H1 (cell line): ENCODE measurements around the gene MASP1. TPM values are rescaled to one million over a fixed set of nuclear protein-coding genes. Genes with fewer than 3 reads are reported as not detected.

ENCODE experiments used
- BACH1 ChIP-seq: IDR thresholded peaks from 2 replicates; pipeline ENCODE4 v1.6.1; 2012; ENCODE audit warnings: low read length, improper control_type of control experiment
- CBX5 ChIP-seq: fragments of 300-800, 300-1000 bp; sonication (generic); IDR thresholded peaks from 2 replicates; pipeline ENCODE4 v1.7.1; 2016; ENCODE audit warnings: antibody characterized with exemption, low read length, low read depth
- CEBPB ChIP-seq: IDR thresholded peaks from 2 replicates; pipeline ENCODE4 v1.6.1; 2012; ENCODE audit warnings: low read depth, low read length
- CHD2 ChIP-seq: IDR thresholded peaks from 2 replicates; pipeline ENCODE4 v1.6.1; 2012; ENCODE audit warnings: low read length, improper control_type of control experiment
- CTBP2 ChIP-seq: IDR thresholded peaks from 2 replicates; pipeline ENCODE4 v1.7.0; 2011; ENCODE audit warnings: borderline replicate concordance, mild to moderate bottlenecking, moderate library complexity, mixed read lengths, low read length; ENCODE audit not compliant: insufficient read depth, insufficient read length
- E2F6 ChIP-seq: IDR thresholded peaks from 2 replicates; pipeline ENCODE4 v1.6.1; 2012; ENCODE audit warnings: inconsistent platforms
- EGR1 ChIP-seq: IDR thresholded peaks from 2 replicates; pipeline ENCODE4 v1.6.1; 2011; ENCODE audit warnings: low read depth, low read length, borderline replicate concordance
- EZH2 ChIP-seq: fragments of 200-600 bp; sonication (generic); IDR thresholded peaks from 2 replicates; pipeline ENCODE4 v1.7.1; 2012; ENCODE audit warnings: low read depth, mild to moderate bottlenecking, moderate library complexity, low read length, inconsistent platforms; ENCODE audit not compliant: severe bottlenecking
- GABPA ChIP-seq: IDR thresholded peaks from 2 replicates; pipeline ENCODE4 v1.6.1; 2011; ENCODE audit warnings: mild to moderate bottlenecking, low read length, moderate library complexity, borderline replicate concordance; ENCODE audit not compliant: insufficient read depth
- HDAC2 ChIP-seq, 2 experiments: fragments of 300-600 bp in 1 of 2; sonication (generic) in 1 of 2; IDR thresholded peaks; 2 replicates each; pipeline ENCODE4 v1.6.1; 2011 to 2012; ENCODE audit warnings: low read depth in 2 of 2, low read length in 2 of 2, mild to moderate bottlenecking in 2 of 2, moderate library complexity in 2 of 2, borderline replicate concordance in 1 of 2, inconsistent platforms in 1 of 2
- KDM5A ChIP-seq: fragments of 200-600 bp; IDR thresholded peaks from 2 replicates; pipeline ENCODE4 v1.7.1; 2012; ENCODE audit warnings: mild to moderate bottlenecking, low read length, inconsistent platforms, mixed read lengths
- NANOG ChIP-seq: IDR thresholded peaks from 2 replicates; pipeline ENCODE4 v1.6.1; 2011; ENCODE audit warnings: low read length, low read depth, mild to moderate bottlenecking, inconsistent platforms; ENCODE audit not compliant: insufficient read depth, poor library complexity, severe bottlenecking
- RBBP5 ChIP-seq: IDR thresholded peaks from 2 replicates; pipeline ENCODE4 v1.7.1; 2012; ENCODE audit warnings: low read depth, mild to moderate bottlenecking, inconsistent platforms, low read length, moderate library complexity, borderline replicate concordance
- RNF2 ChIP-seq: fragments of 200-900, 300-1000 bp; sonication (generic); IDR thresholded peaks from 2 replicates; pipeline ENCODE4 v1.7.1; 2016; ENCODE audit warnings: borderline replicate concordance, low read depth, mild to moderate bottlenecking, antibody characterized with exemption, low read length; ENCODE audit not compliant: poor library complexity, severe bottlenecking; ENCODE audit errors: missing control alignments
- SAP30 ChIP-seq: fragments of 300-600 bp; sonication (generic); IDR thresholded peaks from 2 replicates; pipeline ENCODE4 v1.7.1; 2012; ENCODE audit warnings: low read length, moderate library complexity, mild to moderate bottlenecking, inconsistent platforms; ENCODE audit not compliant: insufficient read depth, insufficient replicate concordance
- SIN3A ChIP-seq, 2 experiments: IDR thresholded peaks in 1 of 2; conservative IDR thresholded peaks in 1 of 2; 2 replicates each; pipeline ENCODE4 v1.6.1; 2011 to 2012; ENCODE audit warnings: low read length in 2 of 2, improper control_type of control experiment in 1 of 2, low read depth in 1 of 2, mild to moderate bottlenecking in 1 of 2
- SRF ChIP-seq: IDR thresholded peaks from 2 replicates; pipeline ENCODE4 v1.6.1; 2011; ENCODE audit warnings: mild to moderate bottlenecking, low read depth, low read length, moderate library complexity
- SUZ12 ChIP-seq: fragments of 200-600 bp; sonication (generic); IDR thresholded peaks from 2 replicates; pipeline ENCODE4 v1.6.1; 2012; ENCODE audit warnings: mild to moderate bottlenecking, inconsistent platforms, low read length, moderate library complexity, mixed read lengths
- TAF7 ChIP-seq: optimal IDR thresholded peaks from 2 replicates; pipeline ENCODE3; 2011; ENCODE audit warnings: low read depth, mild to moderate bottlenecking, inconsistent platforms, low read length, moderate library complexity, borderline replicate concordance
- TBP ChIP-seq: IDR thresholded peaks from 2 replicates; pipeline ENCODE4 v1.6.1; 2011; ENCODE audit warnings: low read depth, low read length, improper control_type of control experiment
- TEAD4 ChIP-seq: IDR thresholded peaks from 2 replicates; pipeline ENCODE4 v1.6.1; 2012; ENCODE audit warnings: low read depth, low read length, inconsistent platforms, mixed read lengths
- YY1 ChIP-seq: IDR thresholded peaks from 2 replicates; pipeline ENCODE4 v1.6.1; 2011; ENCODE audit warnings: low read depth, mild to moderate bottlenecking, low read length
- ZNF274 ChIP-seq: IDR thresholded peaks from 2 replicates; pipeline ENCODE4 v1.7.0; 2012; ENCODE audit warnings: low read length, borderline replicate concordance; ENCODE audit errors: extremely low read depth
- polyA plus RNA-seq, 7 experiments: library from polyadenylated mRNA; depleted of rRNA in 3 of 7; stranded (reverse) in 5 of 7; unstranded in 2 of 7; fragments of >200 nt in 5 of 7; fragments of 200-250 nt in 2 of 7; gene quantifications; 1 replicate in 5 of 7; 2 replicates in 1 of 7; 4 replicates in 1 of 7; pipeline versions ENCODE4 v1.2.1 to v1.2.3, GENCODE V29; 2011 to 2013; ENCODE audit warnings: missing spikeins in 2 of 7, mixed read lengths in 2 of 7
- total RNA-seq: library from RNA; stranded (reverse); fragmentation: NEBNext Ultra II Directional; extraction: Animal tissue kit (Norgen Biotek cat#: 25700); gene quantifications from 2 replicates; pipeline ENCODE4 v1.2.1, GENCODE V29; 2021

MASP1 gene
- total and polyA plus RNA-seq, 2 of the 8 experiments (the other 6 are each of a cell fraction or from before 2014, with no cell fraction given): 2.7 to 3.5 TPM

DNA sequence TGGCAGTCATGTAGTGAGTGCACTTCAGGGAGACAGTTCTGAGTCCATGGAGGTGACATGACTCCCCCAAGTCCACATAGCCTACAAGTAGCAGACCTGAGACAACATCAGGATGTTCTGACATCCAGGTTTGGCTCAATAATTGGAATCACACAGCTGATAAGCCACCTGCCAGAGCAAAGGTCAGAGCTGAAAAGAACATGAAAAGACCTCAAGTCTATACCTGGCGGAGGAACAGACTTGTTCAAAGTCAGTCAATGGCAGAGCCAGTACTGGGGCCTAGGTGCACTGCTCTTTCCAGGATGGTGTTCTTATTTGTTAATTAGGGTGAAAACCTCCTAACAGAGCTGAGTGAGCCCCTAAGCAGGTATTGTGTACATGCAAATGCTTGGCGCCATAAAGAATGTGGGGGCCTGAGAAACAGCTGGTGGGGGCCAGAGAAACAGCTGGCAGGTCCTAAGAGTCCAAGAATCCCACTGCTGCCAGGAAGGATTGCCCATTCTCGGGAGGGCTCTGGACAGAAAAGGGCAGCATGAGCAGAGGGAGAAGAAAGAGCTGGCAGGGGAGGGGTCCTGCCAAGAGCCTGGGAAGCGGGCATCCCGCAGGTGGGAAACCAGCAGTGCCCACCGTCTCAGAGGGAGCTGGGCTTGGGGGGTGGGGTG is 17.1 kb downstream of the MASP1 start (continued):
- TF ChIP-seq TBP: no peak
- no peak for TF ChIP-seq CHD2
- no peak for TF ChIP-seq ZNF274
- peak; percentile 37; the same call in 1 of the 2 replicates for TF ChIP-seq TEAD4
- TF ChIP-seq RNF2: no peak
- TF ChIP-seq EGR1: no peak
- 0 out of 4 replicates have a peak, but pooled peaks of 1 of the 2 experiments have one; percentile 24 for TF ChIP-seq HDAC2 (IDR thresholded peaks at IDR 0.05; ENCODE audit: borderline replicate concordance in 1 of 2, low read depth in 2 of 2, low read length in 2 of 2)
- TF ChIP-seq SIN3A (conservative IDR thresholded peaks at IDR 0.05 in 1 of 2, IDR thresholded peaks at IDR 0.05 in 1 of 2; ENCODE audit: low read depth in 1 of 2, low read length in 2 of 2): no peak
- TF ChIP-seq RBBP5: no peak; the same call in 1 of the 2 replicates
- no peak for TF ChIP-seq SAP30
- no peak for TF ChIP-seq KDM5A
- TF ChIP-seq GABPA: no peak
- TF ChIP-seq BACH1: no peak
- no peak for TF ChIP-seq EZH2
- no peak for TF ChIP-seq SRF
- peak; percentile 75 for TF ChIP-seq TAF7
- no peak for TF ChIP-seq E2F6
- no peak for TF ChIP-seq CEBPB
- no peak for TF ChIP-seq CBX5
- no peak for TF ChIP-seq YY1
- TF ChIP-seq SUZ12: no peak
- no peak for TF ChIP-seq NANOG
- no peak for TF ChIP-seq CTBP2
